Endodermal cell (in vitro differentiated cells): ENCODE results near the gene ARMC6. TPM values are rescaled to one million over a fixed set of nuclear protein-coding genes. Genes with fewer than 3 reads are reported as not detected.
A peak's percentile ranks its signal among the peaks of the same experiment; 100 is the strongest.

Experiments
- DNase-seq: peaks from one replicate; pipeline ENCODE4 v3.0.0-alpha.2; 2017
- H3K27ac ChIP-seq: 2 replicates; pipeline ENCODE4 v1.5.1; 2013; ENCODE audit warnings: mild to moderate bottlenecking, low read depth, low read length, moderate library complexity
- H3K27me3 ChIP-seq: 2 replicates; pipeline ENCODE4 v1.6.1; 2013; ENCODE audit warnings: mild to moderate bottlenecking, low read length, moderate library complexity; ENCODE audit not compliant: insufficient read depth, control insufficient read depth, poor library complexity, severe bottlenecking
- H3K36me3 ChIP-seq: 2 replicates; pipeline ENCODE4 v1.7.0; 2013; ENCODE audit warnings: mild to moderate bottlenecking, low read length, moderate library complexity; ENCODE audit not compliant: control insufficient read depth, insufficient read depth
- H3K4me1 ChIP-seq: one replicate; pipeline ENCODE4 v1.7.0; 2013; ENCODE audit warnings: low read length; ENCODE audit not compliant: control insufficient read depth, insufficient read depth
- H3K4me3 ChIP-seq: 2 replicates; pipeline ENCODE4 v1.5.1; 2013; ENCODE audit warnings: mild to moderate bottlenecking, low read length, moderate library complexity
- H3K9ac ChIP-seq: 2 replicates; pipeline ENCODE4 v1.6.1; 2013; ENCODE audit warnings: mild to moderate bottlenecking, low read length, moderate library complexity; ENCODE audit not compliant: poor library complexity, severe bottlenecking; ENCODE audit errors: extremely low read depth
- H3K9me3 ChIP-seq: 2 replicates; pipeline ENCODE4 v1.6.1; 2013; ENCODE audit warnings: mild to moderate bottlenecking, low read length, moderate library complexity; ENCODE audit not compliant: control insufficient read depth
- H3K27ac Mint-ChIP-seq: 2 replicates; pipeline ENCODE4 v1.8.0; 2020; ENCODE audit warnings: mixed read lengths
- H3K27me3 Mint-ChIP-seq: 2 replicates; pipeline ENCODE4 v1.8.0; 2021; ENCODE audit warnings: mild to moderate bottlenecking, mixed read lengths; ENCODE audit not compliant: insufficient read depth
- H3K36me3 Mint-ChIP-seq: 2 replicates; pipeline ENCODE4 v1.8.0; 2020; ENCODE audit warnings: low read depth, mixed read lengths
- H3K4me1 Mint-ChIP-seq: 2 replicates; pipeline ENCODE4 v1.8.0; 2020; ENCODE audit warnings: mixed read lengths
- H3K4me3 Mint-ChIP-seq: 2 replicates; pipeline ENCODE4 v1.8.0; 2020; ENCODE audit warnings: mild to moderate bottlenecking, moderate library complexity, mixed read lengths
- H3K9me3 Mint-ChIP-seq: 2 replicates; pipeline ENCODE4 v1.8.0; 2020; ENCODE audit warnings: mild to moderate bottlenecking, mixed read lengths
- CTCF ChIP-seq: fragments of 200-600 bp; sonication (generic); conservative IDR thresholded peaks from 2 replicates; pipeline ENCODE4 v1.5.0; 2021; ENCODE audit warnings: antibody characterized with exemption, mild to moderate bottlenecking
- WGBS, 2 experiments: methylation state at CpG; one replicate each; pipeline versions ENCODE4 v1.1.5 to v1.1.7; 2013; ENCODE audit warnings: missing lambda C conversion rate in 2 of 2, mixed read lengths in 1 of 2; ENCODE audit not compliant: insufficient coverage in 1 of 2, insufficient read length in 1 of 2; 5-methylcytosine and 5-hydroxymethylcytosine counted together
- total RNA-seq, 2 donors: library from RNA; stranded (reverse); fragmentation: NEBNext Ultra II Directional in 1 of 2; extraction: Animal tissue kit (Norgen Biotek cat#: 25700) in 1 of 2; gene quantifications; 2 replicates in 1 of 2; 3 replicates in 1 of 2; pipeline ENCODE4 v1.2.1, GENCODE V29; 2021

Gene ARMC6
- total RNA-seq, 2 donors from 2014 or later, result 26.1 to 37.8 TPM

GRCh38 chr19:19068659-19069654 lies 35.6 kb downstream of the ARMC6 start:
- peak overlapping the region; percentile 19 for H3K27ac Mint-ChIP-seq
- no peak overlapping the region for H3K4me3 Mint-ChIP-seq
- no peak for DNase-seq
- no peak overlapping the region for H3K4me3 ChIP-seq
- H3K36me3 ChIP-seq, result no peaks in the 10 kb centered on the region
- no peaks in the 10 kb centered on the region for H3K9me3 ChIP-seq
- H3K27ac ChIP-seq, result no peak overlapping the region
- 95 to 96% methylated on average over 7 to 10 of the region's 11 CpGs for WGBS, 2 experiments
- TF ChIP-seq CTCF, result no peak
- H3K27me3 ChIP-seq, result peaks cover 16% of the 10 kb centered on the region
- H3K4me1 Mint-ChIP-seq, result peaks cover 16% of the 10 kb centered on the region
- H3K4me1 ChIP-seq, result peaks cover under 1% of the 10 kb centered on the region
- peaks cover 6% of the 10 kb centered on the region for H3K36me3 Mint-ChIP-seq
- H3K9me3 Mint-ChIP-seq, result no peaks in the 10 kb centered on the region
- no peak overlapping the region for H3K9ac ChIP-seq
- peaks cover 52% of the 10 kb centered on the region for H3K27me3 Mint-ChIP-seq

- H3K9me3 ChIP-seq, result no peaks in the 10 kb centered on the region
- no peak for TF ChIP-seq CTCF
- Mint-ChIP-seq H3K27ac (no peak overlapping the region), H3K4me1 (peaks cover 9% of the 10 kb centered on the region), H3K27me3 (peaks cover 45% of the 10 kb centered on the region), H3K9me3 (no peaks in the 10 kb centered on the region), H3K36me3 (peaks cover 6% of the 10 kb centered on the region), H3K4me3 (no peak overlapping the region)
- no peak overlapping the region for H3K9ac ChIP-seq
- DNase-seq, result no peak
- H3K4me1 ChIP-seq, result peaks cover 5% of the 10 kb centered on the region
- WGBS, 2 experiments, result 96 to 98% methylated on average over 5 to 8 of the region's 8 CpGs
- H3K27me3 ChIP-seq, result no peaks in the 10 kb centered on the region
- no peaks in the 10 kb centered on the region for H3K36me3 ChIP-seq
- H3K27ac ChIP-seq, result no peak overlapping the region
- no peak overlapping the region for H3K4me3 ChIP-seq
Observed at GRCh38 chr19:19071897-19072296, 38.5 kb downstream of the ARMC6 start.

GRCh38 chr19:19074196-19074882 lies 40.9 kb downstream of the ARMC6 start:
- Mint-ChIP-seq H3K27ac (no peak overlapping the region), H3K36me3 (peaks cover 8% of the 10 kb centered on the region), H3K4me1 (peaks cover 9% of the 10 kb centered on the region), H3K27me3 (peaks cover 46% of the 10 kb centered on the region), H3K4me3 (no peak overlapping the region), H3K9me3 (no peaks in the 10 kb centered on the region)
- H3K36me3 ChIP-seq, result no peaks in the 10 kb centered on the region
- no peaks in the 10 kb centered on the region for H3K27me3 ChIP-seq
- no peak for DNase-seq
- no peak overlapping the region for H3K27ac ChIP-seq
- peaks cover 5% of the 10 kb centered on the region for H3K4me1 ChIP-seq
- H3K4me3 ChIP-seq, result no peak overlapping the region
- no peak for TF ChIP-seq CTCF
- H3K9ac ChIP-seq, result no peak overlapping the region
- WGBS, 2 experiments, result 68 to 77% methylated on average over 11 to 13 of the region's 13 CpGs
- no peaks in the 10 kb centered on the region for H3K9me3 ChIP-seq
